ENCODE measurements around the gene SNX8.
"Not testable (repeated sequence)": the region's sequence is repeated elsewhere in the genome, so short reads cannot be mapped to it uniquely, and the experiment has no call there.

Gene SNX8

GRCh38 chr7:2295936-2296620, 18.2 kb downstream of the SNX8 start:
- DNase-seq (ENCODE audit: low read depth in 2 of 2) = no peak

DNA sequence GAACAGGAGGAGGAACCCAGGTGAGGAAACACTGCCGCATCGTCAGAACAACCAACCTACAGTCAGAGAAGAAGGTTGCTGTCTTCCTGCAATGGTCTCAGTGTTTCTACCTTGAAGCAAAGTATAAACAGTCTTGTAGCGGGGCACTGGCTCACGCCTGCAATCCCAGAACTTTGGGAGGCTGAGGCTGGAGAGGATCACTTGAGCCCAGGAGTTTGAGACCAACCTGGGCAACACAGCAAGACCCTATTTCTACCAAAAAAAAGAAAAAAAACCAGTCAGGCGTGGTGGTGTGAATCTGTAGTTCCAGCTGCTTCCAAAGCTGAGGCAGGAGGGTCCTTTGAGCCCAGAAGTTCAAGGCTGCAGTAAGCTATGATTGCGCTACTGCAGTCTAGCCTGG, 23.4 kb downstream of the SNX8 start:
- DNase-seq (ENCODE audit: low read depth in 2 of 2) = no peak

DNA sequence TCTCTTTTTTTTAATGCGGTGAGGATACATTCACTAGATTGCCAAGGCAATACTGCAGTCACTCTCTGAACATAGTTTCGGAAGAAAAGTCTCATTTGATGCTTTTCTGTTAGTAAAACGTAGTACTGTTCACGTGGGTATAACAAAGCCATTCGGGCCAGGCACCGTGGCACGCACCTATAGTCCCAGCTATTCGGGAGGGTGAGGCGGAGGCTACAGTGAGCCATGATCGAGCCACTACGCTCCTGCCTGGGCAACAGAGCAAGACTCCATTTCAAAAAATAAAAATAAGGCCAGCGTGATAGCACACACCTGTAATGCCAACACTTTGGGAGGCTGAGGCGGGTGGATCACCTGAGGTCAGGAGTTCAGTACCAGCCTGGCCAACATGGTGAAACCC, 24.6 kb downstream of the SNX8 start:
- no peak for DNase-seq (ENCODE audit: low read depth in 2 of 2)

DNA sequence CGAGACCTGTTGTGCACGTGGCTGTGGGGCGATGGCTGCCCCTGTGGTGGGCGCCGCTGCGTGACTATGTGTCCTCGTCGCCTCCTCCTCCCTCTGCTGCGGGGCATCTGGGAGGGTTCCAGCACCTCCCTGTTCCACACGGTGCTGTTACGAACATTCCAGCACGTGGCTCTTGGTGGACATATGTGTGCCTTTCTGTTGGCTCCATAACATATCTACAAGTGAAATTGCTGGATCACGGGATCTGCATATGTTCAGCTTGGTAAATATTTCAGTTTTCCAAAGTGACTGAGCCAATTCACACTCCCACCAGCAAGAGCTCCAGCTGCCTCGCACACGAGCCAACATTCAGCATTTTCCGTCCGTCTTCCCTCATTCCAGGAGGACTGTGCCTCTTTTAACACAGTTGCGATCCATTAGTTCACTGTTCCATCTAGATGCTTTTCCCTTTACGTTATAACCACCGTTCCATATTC, 25.1 kb downstream of the SNX8 start:
- DNase-seq (ENCODE audit: low read depth in 2 of 2) = no peak

DNA sequence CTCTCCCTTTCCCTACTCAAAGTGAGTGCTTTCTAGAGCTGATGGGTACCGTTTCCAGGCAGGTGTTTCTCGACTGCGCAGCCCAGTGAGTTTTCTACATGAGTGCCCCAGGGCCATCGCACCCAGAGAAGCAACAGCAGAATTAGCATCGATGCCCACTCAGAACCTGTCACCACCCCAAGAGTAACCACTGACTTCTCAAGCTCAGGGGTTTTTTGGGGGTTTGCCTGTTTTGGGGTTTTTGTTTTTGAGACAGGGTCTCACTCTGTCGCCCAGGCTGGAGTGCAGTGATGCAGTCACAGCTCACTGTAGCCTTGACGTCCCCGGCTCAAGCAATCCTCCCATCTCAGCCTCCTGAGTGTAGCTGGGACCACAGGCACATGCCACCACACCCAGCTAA, 25.7 kb downstream of the SNX8 start:
- DNase-seq (ENCODE audit: low read depth in 2 of 2) = no peak

- no peak for DNase-seq (ENCODE audit: low read depth in 2 of 2)
These were observed 26.5 kb downstream of the SNX8 start for GRCh38 chr7:2287745-2288144.

DNA sequence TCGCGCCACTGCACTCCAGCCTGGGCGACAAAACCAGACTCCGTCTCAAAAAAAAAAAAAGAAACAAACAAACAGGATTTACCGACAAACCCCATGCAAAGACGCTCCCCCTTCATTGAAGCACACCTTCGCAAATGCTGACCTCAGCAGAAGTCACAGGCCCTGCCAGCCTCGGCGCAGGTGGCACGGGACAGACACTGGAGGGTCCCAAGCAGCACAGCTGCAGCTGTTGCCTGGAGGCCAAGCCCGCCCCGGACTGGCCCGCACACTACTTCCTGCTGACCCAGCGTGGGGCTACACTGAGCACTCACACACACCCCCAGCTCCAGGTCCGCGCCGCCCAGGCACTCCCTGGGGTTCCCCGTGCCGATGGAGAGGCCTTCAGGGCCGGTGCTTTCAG, 31.2 kb downstream of the SNX8 start:
- DNase-seq (ENCODE audit: low read depth in 2 of 2) = no peak

GRCh38 chr7:2282185-2282751, 32.0 kb downstream of the SNX8 start:
- DNase-seq (ENCODE audit: low read depth in 2 of 2) = no peak

- no peak for DNase-seq (ENCODE audit: low read depth in 2 of 2)
These were observed 32.7 kb downstream of the SNX8 start for GRCh38 chr7:2281541-2281940.

DNA sequence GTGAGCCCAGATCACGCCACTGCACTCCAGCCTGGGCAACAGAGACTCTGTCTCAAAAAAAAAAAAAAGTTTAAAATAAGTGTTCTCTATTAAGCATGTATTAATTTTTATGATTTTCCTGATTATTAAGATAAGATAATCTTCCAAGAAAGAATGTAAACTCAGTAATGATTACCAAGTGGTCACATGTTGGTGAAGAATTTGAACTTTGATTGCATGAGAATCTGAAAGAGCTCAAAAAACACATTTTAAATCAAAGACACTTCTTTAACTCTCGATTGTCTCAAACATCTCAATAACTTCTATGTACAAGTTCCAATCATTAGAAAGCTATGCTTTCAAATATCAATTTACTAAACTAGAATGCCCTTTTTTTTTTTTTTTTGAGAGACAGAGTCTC, 33.8 kb downstream of the SNX8 start:
- DNase-seq (ENCODE audit: low read depth in 2 of 2) = no peak

DNA sequence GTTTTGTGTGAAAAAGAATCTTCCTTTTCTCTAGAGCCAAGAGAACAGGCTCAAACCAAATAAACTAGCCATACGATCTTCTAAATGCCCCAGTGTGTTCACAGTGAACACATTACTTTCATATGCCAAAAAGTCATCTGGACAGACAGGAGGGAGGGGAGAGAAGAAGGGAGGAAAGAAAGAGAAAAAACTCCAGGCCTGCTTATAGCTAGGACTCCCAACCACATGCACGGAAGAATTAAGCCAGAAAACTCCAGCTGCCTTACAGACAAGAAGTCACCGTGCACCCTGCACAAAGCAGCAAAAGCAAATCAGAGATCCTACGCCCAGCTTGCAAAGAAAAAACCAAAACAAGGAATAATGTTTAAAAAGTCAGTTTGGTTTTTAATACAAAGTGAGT, 34.3 kb downstream of the SNX8 start:
- no peak for DNase-seq (ENCODE audit: low read depth in 2 of 2)

DNA sequence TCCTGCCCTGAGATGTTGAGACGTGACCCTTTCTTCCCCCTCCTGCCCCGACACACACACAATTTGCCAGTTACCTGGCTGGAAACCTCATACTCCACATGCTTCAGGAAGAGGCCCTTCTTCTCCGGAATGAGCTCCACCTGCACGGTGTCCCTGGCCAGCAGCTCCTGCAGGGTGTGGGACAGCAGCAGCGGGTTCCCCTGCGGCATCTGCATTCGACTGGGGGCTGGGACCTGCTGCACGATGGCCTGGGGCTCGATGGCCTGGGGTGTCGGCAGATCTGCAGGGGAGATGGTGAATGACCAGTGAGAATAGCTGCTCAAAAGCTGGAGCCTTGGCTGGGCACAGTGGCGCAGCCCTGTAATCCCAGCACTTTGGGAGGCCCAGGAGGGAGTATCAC, 36.2 kb downstream of the SNX8 start:
- DNase-seq (ENCODE audit: low read depth in 2 of 2) = no peak

GRCh38 chr7:2276107-2276506, 38.1 kb downstream of the SNX8 start:
- DNase-seq (ENCODE audit: low read depth in 2 of 2) = no peak

GRCh38 chr7:2275101-2275500, 39.1 kb downstream of the SNX8 start:
- no peak for DNase-seq (ENCODE audit: low read depth in 2 of 2)

DNA sequence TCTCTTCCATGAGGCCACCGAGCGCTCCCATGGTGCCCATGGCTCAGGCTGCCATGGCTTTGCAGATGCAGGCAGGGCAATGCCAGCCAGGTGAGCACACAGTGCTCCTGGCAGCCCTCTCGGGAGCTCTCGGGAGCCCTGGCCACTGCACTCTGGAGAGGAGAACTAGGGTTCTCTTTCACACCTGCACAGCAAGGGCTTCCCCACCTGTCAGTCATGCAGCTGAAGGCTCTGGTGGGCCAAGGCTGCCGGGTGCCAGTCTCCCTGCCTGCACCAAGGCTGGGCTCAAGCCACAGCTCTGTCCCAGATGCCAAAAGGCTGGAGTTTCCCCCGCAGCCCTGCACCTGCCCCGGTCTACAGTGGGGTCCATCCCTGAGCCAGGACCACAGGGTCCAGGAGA, 39.6 kb downstream of the SNX8 start:
- no peak for DNase-seq (ENCODE audit: low read depth in 2 of 2)

GRCh38 chr7:2273866-2274265, 40.4 kb downstream of the SNX8 start:
- no peak for DNase-seq (ENCODE audit: low read depth in 2 of 2)

DNA sequence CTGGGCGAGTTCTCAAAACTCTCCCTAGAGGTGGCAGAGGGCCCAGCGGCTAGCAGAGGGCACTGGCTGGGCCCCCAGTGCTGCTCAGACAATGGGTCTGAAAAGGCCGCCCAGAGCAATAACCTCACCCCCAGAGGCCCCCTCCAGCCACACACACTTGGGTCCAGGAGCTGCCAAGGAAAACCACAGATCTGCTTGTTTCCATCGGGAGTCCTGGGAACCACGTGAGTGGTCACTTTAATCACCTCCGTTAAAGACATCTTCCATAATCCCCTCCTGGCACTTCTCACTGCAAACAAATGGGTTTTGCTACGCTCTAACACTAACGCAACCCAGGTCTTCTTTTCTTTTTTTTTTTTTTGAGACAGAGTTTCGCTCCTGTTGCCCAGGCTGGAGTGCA, 42.2 kb downstream of the SNX8 start:
- DNase-seq (ENCODE audit: low read depth in 2 of 2) = no peak

GRCh38 chr7:2271273-2272026, 42.8 kb downstream of the SNX8 start:
- no peak for DNase-seq (ENCODE audit: low read depth in 2 of 2)

DNA sequence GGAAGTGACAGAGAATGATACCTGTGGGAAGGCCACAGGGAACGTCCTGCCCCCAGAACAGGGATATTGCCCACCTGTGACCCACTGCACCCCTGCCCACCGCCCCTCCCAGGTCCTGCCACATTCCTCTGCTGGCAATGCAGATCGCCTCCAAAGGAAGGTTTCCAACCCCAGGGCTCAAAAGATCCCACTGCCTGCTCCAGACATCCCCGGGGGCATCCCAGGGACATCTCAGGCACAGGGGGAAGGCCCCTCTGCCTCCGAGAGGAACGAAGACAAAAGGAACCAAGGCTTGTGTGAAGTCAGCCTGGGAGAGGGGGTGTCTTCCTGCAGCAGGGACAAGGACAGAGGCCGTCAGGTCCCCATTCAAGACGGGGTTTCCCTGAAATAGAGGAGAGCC, 43.7 kb downstream of the SNX8 start:
- no peak for DNase-seq (ENCODE audit: low read depth in 2 of 2)

GRCh38 chr7:2269991-2270460, 44.2 kb downstream of the SNX8 start:
- no peak for DNase-seq (ENCODE audit: low read depth in 2 of 2)

- not testable (repeated sequence) for DNase-seq (ENCODE audit: low read depth in 2 of 2)
These were observed 44.9 kb downstream of the SNX8 start for GRCh38 chr7:2269089-2269990.

GRCh38 chr7:2266911-2267310, 47.3 kb downstream of the SNX8 start:
- DNase-seq (ENCODE audit: low read depth in 2 of 2) = no peak

Measured in stimulated activated CD4-positive, alpha-beta T cell treated with anti-CD3 and anti-CD28 coated beads, Interleukin-1b, Interleukin-23, amount 100 ng/mL, for 1 hour (primary cell).